ENCODE measurements around the gene SEC24B. TPM values are rescaled to one million over a fixed set of nuclear protein-coding genes. Genes with fewer than 3 reads are reported as not detected.

Gene SEC24B
- total and polyA plus RNA-seq, 2 donors (not counting 3 experiments of a cell fraction or from before 2014, with no cell fraction given) = 35.9 to 46.2 TPM

DNA sequence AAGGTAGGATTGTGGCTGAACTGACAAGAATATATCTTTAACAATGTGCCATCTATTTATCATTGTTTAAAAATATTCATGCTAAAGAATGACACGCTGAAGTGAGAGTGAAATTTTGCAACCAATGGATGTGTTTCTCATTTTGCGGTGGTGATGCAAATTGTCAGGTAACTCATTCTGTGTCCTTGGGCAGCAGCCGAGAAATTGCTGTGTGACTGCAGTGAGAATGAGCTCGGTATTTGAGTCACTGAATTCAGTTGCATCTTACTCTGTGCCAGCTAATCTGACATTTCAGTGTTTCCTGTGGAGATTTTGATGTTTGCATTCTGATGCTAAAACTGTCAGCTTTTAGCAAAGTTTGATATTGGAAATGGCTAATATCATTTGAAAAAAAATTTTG lies 154.6 kb downstream of the SEC24B start:
- ChIA-PET POLR2A (no interaction called here), CTCF (interaction anchor here (1.1 kb wide), 1 partner anchor 216 kb away, joined by 3 read pairs; no protein-coding TSS in a partner anchor)
- intact Hi-C loops (cut with micrococcal nuclease) (no loop called here), dilution Hi-C loops (cut with MboI; ENCODE audit: extremely low pct_ligation_motif_present, low sequenced_read_pairs) (no loop called here)
- no peaks in the 10 kb centered on the region for H3K4me1 ChIP-seq (ENCODE audit: control insufficient read depth, extremely low read depth, insufficient read depth, low read length)
- H3K36me3 ChIP-seq (ENCODE audit: control insufficient read depth in 2 of 2, extremely low read depth in 1 of 2, insufficient read depth in 2 of 2, low read length in 2 of 2) = no peaks in the 10 kb centered on the region
- H3K9ac ChIP-seq (replicated peaks; ENCODE audit: extremely low read depth, insufficient read depth, low read length) = no peak overlapping the region
- no peaks in the 10 kb centered on the region for H3K9me3 ChIP-seq (replicated peaks; ENCODE audit: control insufficient read depth, insufficient read depth, low read length)
- H3K4me3 ChIP-seq (replicated peaks in 1 of 3; ENCODE audit: insufficient read depth in 1 of 3, low read depth in 1 of 3, low read length in 3 of 3) = no peak overlapping the region
- FAIRE-seq (no peak), DNase-seq (ENCODE audit: low read depth, low spot score) (no peak)
- no peak overlapping the region for H2AFZ ChIP-seq (ENCODE audit: low read depth, low read length)
- TF ChIP-seq POLR2AphosphoS5 (IDR thresholded peaks at IDR 0.05; ENCODE audit: insufficient read depth, low read depth, low read length) = no peak
- no peak for TF ChIP-seq MYC (IDR thresholded peaks at IDR 0.05; ENCODE audit: low read depth, low read length)
- TF ChIP-seq, protein P1, sequence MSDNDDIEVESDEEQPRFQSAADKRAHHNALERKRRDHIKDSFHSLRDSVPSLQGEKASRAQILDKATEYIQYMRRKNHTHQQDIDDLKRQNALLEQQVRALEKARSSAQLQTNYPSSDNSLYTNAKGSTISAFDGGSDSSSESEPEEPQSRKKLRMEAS (IDR thresholded peaks at IDR 0.05; ENCODE audit: insufficient read depth, insufficient read length) = no peak
- TF ChIP-seq GATA2 (IDR thresholded peaks at IDR 0.05; ENCODE audit: insufficient read depth, insufficient read length, low read depth, low read length) = no peak
- TF ChIP-seq, protein P2, sequence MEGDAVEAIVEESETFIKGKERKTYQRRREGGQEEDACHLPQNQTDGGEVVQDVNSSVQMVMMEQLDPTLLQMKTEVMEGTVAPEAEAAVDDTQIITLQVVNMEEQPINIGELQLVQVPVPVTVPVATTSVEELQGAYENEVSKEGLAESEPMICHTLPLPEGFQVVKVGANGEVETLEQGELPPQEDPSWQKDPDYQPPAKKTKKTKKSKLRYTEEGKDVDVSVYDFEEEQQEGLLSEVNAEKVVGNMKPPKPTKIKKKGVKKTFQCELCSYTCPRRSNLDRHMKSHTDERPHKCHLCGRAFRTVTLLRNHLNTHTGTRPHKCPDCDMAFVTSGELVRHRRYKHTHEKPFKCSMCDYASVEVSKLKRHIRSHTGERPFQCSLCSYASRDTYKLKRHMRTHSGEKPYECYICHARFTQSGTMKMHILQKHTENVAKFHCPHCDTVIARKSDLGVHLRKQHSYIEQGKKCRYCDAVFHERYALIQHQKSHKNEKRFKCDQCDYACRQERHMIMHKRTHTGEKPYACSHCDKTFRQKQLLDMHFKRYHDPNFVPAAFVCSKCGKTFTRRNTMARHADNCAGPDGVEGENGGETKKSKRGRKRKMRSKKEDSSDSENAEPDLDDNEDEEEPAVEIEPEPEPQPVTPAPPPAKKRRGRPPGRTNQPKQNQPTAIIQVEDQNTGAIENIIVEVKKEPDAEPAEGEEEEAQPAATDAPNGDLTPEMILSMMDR (IDR thresholded peaks at IDR 0.05; ENCODE audit: extremely low read depth in 1 of 2, insufficient read depth in 1 of 2, low read depth in 1 of 2, low read length in 2 of 2) = no peak
- TF ChIP-seq EZH2 (IDR thresholded peaks at IDR 0.05; ENCODE audit: borderline replicate concordance, low read depth, low read length, severe bottlenecking) = no peak
- no peak for TF ChIP-seq POLR2A (IDR thresholded peaks at IDR 0.05; ENCODE audit: low read depth, low read length)
- H3K4me2 ChIP-seq (ENCODE audit: insufficient read depth, low read length) = no peak overlapping the region
- no peaks in the 10 kb centered on the region for H3K9me1 ChIP-seq (replicated peaks; ENCODE audit: control insufficient read depth, extremely low read depth, insufficient read depth, low read length)
- H3K79me2 ChIP-seq (ENCODE audit: control insufficient read depth, insufficient read depth, low read length) = no peaks in the 10 kb centered on the region
- no peaks in the 10 kb centered on the region for H3K27me3 ChIP-seq (ENCODE audit: control insufficient read depth in 2 of 2, insufficient read depth in 2 of 2, low read length in 2 of 2)
- no peak overlapping the region for H3K27ac ChIP-seq (ENCODE audit: insufficient read depth, low read depth, low read length)
- H4K20me1 ChIP-seq (replicated peaks; ENCODE audit: control insufficient read depth, extremely low read depth, insufficient read depth, low read length) = no peaks in the 10 kb centered on the region
- BruUV-seq (replicated peaks) = no TSS peak
